Activated naive CD8-positive, alpha-beta T cell (primary cell): ENCODE measurements around the gene CCDC138.

Source experiments
- H3K27ac Mint-ChIP-seq: one replicate; pipeline ENCODE4 v1.8.0; 2021; ENCODE audit warnings: mixed read lengths
- H3K27me3 Mint-ChIP-seq: one replicate; pipeline ENCODE4 v1.8.0; 2021; ENCODE audit warnings: mixed read lengths
- H3K36me3 Mint-ChIP-seq: one replicate; pipeline ENCODE4 v1.8.0; 2021; ENCODE audit warnings: mixed read lengths
- H3K4me1 Mint-ChIP-seq: one replicate; pipeline ENCODE4 v1.8.0; 2021; ENCODE audit warnings: low read depth, mixed read lengths
- H3K4me3 Mint-ChIP-seq: one replicate; pipeline ENCODE4 v1.8.0; 2021; ENCODE audit warnings: mild to moderate bottlenecking, mixed read lengths
- H3K9me3 Mint-ChIP-seq: one replicate; pipeline ENCODE4 v1.8.0; 2021; ENCODE audit warnings: low read depth, mixed read lengths

Gene CCDC138

DNA sequence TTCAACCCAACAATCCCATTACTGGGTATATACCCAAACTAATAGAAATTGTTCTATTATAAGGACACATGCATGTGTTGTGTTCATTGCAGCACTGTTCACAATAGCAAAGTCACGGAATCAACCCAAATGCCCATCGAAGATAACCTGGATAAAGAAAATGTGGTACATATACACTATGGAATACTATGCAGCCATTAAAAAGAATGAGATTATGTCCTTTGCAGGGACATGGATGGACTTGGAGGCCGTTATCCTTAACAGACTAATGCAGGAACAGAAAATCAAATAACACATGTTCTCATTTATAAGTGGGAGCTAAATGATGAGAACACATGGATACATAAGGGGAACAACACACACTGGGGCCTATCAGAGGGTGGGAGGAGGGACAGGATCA, 65.8 kb downstream of the CCDC138 start:
- H3K27ac Mint-ChIP-seq: no peak overlapping the region
- H3K9me3 Mint-ChIP-seq: no peaks in the 10 kb centered on the region
- peaks cover 15% of the 10 kb centered on the region for H3K36me3 Mint-ChIP-seq
- no peak overlapping the region for H3K4me3 Mint-ChIP-seq
- H3K4me1 Mint-ChIP-seq: peaks cover 3% of the 10 kb centered on the region
- no peaks in the 10 kb centered on the region for H3K27me3 Mint-ChIP-seq

DNA sequence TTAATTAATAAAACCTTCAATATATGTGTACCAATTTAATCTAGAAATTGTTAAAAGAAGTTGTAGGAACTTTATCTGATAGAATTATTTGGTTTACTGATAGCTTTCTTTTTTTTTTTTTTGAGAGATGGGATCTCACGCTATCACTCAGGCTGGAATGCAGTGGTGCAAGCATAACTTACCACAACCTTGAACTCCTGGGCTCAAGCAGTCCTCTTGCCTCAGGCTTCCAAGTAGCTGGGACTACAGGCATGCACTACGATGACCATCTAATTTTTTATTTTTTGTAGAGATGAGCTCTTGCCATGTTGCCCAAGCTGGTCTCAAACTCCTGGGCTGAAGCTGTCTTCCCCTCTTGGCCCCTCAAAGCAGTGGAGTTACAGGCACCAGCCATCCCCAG, 66.8 kb downstream of the CCDC138 start:
- H3K27ac Mint-ChIP-seq: no peak overlapping the region
- no peaks in the 10 kb centered on the region for H3K9me3 Mint-ChIP-seq
- peaks cover 3% of the 10 kb centered on the region for H3K4me1 Mint-ChIP-seq
- H3K4me3 Mint-ChIP-seq: no peak overlapping the region
- H3K36me3 Mint-ChIP-seq: peaks cover 17% of the 10 kb centered on the region
- no peaks in the 10 kb centered on the region for H3K27me3 Mint-ChIP-seq

DNA sequence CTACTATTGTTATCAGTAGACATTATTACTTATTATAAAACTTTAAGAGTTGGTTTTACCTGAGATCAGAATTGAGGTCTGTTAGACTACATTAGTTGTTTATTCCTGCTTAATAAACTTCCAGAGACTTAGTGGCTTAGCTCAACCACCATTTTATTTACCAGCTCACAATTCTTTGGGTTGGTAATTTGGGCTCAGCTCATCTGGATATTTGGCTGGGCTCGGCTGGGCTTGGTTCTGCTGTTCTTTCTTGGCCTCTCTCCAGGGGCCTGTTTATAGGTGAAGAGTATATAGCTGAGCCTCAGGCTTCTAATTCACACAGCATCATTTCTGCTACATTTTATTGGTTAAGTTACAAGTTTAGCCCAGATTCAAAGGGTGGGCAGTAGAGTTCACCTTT, 67.9 kb downstream of the CCDC138 start:
- Mint-ChIP-seq H3K36me3 (peaks cover 15% of the 10 kb centered on the region), H3K4me1 (peaks cover 3% of the 10 kb centered on the region), H3K9me3 (no peaks in the 10 kb centered on the region), H3K4me3 (no peak overlapping the region), H3K27me3 (no peaks in the 10 kb centered on the region), H3K27ac (no peak overlapping the region)

DNA sequence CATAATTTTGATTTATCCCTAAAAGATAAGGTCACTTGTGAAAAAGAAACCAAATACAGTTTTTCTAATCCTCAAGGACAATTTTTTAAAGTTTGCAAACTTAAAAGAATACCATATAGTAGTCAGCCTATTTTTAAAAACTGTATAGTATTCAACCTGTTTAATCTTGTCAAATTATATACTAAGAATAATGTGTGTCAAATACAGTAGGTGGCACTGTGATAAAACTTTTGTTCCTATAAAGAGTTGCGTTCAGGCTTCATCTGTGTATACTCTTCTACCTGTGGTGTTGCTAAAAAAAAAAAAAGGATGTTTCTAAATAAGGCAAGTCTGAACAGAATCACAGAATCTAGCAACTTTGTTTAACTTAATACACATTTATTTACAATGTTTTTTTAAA, 68.6 kb downstream of the CCDC138 start:
- H3K9me3 Mint-ChIP-seq: no peaks in the 10 kb centered on the region
- no peak overlapping the region for H3K27ac Mint-ChIP-seq
- H3K27me3 Mint-ChIP-seq: no peaks in the 10 kb centered on the region
- H3K36me3 Mint-ChIP-seq: peaks cover 15% of the 10 kb centered on the region
- H3K4me1 Mint-ChIP-seq: peaks cover 3% of the 10 kb centered on the region
- H3K4me3 Mint-ChIP-seq: no peak overlapping the region

DNA sequence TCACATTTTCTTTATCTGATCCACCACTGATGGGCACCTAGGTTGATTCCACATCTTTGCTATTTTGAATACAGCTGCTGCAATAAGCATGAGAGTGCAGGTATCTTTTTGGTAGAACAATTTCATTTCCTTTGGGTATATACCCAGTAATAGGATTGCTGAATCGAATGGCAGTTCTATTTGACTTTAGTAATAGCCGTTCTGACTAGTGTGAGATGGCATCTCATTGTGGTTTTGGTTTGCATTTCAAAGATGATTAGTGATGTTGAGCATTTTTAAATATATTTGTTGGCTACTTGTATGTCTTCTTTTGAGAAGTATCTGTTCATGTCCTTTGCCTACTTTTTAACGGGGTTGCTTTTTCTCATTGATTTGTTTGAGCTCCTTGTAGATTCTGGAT, 72.3 kb downstream of the CCDC138 start:
- no peaks in the 10 kb centered on the region for H3K27me3 Mint-ChIP-seq
- no peak overlapping the region for H3K27ac Mint-ChIP-seq
- peaks cover 3% of the 10 kb centered on the region for H3K4me1 Mint-ChIP-seq
- peaks cover 3% of the 10 kb centered on the region for H3K36me3 Mint-ChIP-seq
- H3K4me3 Mint-ChIP-seq: no peak overlapping the region
- H3K9me3 Mint-ChIP-seq: no peaks in the 10 kb centered on the region

DNA sequence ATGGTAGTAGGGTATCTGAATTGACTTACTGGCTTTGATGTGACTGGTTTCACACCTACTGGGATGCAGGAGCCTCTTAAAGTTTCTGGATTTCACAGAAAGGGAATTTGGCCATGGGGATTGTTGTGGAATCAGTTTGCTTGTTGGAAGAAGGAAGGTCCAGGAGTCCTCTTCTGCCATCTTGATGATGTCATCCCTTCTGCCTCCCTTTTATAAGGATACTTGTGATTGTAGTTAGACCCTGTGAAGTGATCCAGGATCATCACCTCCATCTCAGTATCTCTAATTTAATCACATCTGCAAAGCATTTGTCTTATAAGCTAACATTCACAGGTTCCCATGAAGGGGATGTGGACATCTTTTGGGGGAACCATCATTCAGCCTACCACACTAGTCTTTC, 79.5 kb downstream of the CCDC138 start:
- H3K36me3 Mint-ChIP-seq: peaks cover 38% of the 10 kb centered on the region
- H3K27me3 Mint-ChIP-seq: no peaks in the 10 kb centered on the region

DNA sequence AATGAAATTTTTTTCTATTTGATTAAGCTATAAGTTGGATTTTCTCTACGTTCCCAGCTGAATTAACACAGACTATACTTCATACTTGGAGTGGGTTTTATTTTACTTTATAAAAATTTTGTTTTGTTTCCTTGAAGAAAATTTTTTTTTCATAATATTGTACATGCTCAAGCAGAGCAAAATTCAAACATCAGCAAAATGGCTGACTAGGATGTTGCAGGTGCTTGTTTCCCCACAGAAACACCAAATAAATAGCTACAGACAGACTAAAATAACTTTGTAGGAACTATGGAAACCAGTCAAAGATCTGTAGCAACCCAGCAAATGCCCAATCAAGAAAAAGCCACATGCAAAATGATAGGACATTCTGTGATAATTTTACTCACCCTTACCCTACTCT, 82.3 kb downstream of the CCDC138 start:
- peaks cover 17% of the 10 kb centered on the region for H3K9me3 Mint-ChIP-seq
- peaks cover 41% of the 10 kb centered on the region for H3K36me3 Mint-ChIP-seq
- H3K4me1 Mint-ChIP-seq: no peaks in the 10 kb centered on the region
- H3K27me3 Mint-ChIP-seq: no peaks in the 10 kb centered on the region
- H3K27ac Mint-ChIP-seq: no peak overlapping the region
- no peak overlapping the region for H3K4me3 Mint-ChIP-seq

More for the DNA sequence above, 79.5 kb downstream of the CCDC138 start:
- no peaks in the 10 kb centered on the region for H3K4me1 Mint-ChIP-seq
- H3K27ac Mint-ChIP-seq: no peak overlapping the region
- peaks cover 17% of the 10 kb centered on the region for H3K9me3 Mint-ChIP-seq
- no peak overlapping the region for H3K4me3 Mint-ChIP-seq

DNA sequence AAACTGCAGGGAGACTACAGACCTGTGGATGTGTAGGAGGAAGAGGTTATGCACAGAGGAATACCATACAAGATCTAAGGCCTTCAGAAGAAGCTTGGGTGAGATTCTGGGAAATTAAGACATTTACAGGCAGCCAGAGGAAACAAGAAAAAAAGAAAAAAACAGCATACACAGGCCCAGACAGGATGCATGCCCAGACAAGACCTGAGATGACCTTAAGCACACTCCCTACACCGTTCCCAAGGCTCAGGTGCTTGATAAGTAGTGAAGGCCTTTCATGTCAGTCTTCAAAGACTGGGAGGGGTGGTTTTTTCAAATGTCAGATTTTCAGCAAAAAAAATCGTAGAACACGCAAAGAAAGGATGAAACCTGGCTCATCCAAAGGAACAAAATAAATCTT, 83.0 kb downstream of the CCDC138 start:
- Mint-ChIP-seq H3K27ac (no peak overlapping the region), H3K27me3 (no peaks in the 10 kb centered on the region), H3K36me3 (peaks cover 46% of the 10 kb centered on the region), H3K4me1 (no peaks in the 10 kb centered on the region), H3K9me3 (peaks cover 17% of the 10 kb centered on the region), H3K4me3 (no peak overlapping the region)

DNA sequence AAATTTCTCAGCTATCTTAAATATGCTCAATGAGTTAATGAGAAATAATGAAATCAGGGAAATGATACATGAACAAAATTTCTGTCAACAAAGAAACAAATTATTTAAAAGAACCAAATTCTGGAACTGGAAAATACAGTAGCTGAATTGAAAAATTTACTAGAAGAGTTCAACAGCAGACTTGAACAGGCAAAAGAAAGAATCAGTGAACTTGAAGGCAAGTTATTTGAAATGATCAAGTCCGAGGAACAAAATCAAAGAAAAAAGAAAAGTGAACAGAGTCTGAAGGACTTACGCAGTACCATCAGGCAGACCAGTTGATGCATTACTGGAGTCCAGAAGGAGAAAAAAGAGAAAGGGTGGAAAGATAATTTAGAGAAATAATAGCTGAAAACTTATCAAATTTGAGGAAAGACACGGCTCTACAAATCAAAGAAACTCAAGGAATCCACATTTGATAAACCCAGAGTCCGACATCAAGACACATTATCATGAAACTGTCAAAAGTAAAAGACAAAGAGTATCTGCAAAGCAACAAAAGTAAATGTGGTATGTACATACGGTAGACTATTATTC, 83.6 kb downstream of the CCDC138 start:
- peaks cover 17% of the 10 kb centered on the region for H3K9me3 Mint-ChIP-seq
- peaks cover 46% of the 10 kb centered on the region for H3K36me3 Mint-ChIP-seq
- H3K27me3 Mint-ChIP-seq: no peaks in the 10 kb centered on the region
- H3K4me1 Mint-ChIP-seq: no peaks in the 10 kb centered on the region
- no peak overlapping the region for H3K4me3 Mint-ChIP-seq
- H3K27ac Mint-ChIP-seq: no peak overlapping the region

DNA sequence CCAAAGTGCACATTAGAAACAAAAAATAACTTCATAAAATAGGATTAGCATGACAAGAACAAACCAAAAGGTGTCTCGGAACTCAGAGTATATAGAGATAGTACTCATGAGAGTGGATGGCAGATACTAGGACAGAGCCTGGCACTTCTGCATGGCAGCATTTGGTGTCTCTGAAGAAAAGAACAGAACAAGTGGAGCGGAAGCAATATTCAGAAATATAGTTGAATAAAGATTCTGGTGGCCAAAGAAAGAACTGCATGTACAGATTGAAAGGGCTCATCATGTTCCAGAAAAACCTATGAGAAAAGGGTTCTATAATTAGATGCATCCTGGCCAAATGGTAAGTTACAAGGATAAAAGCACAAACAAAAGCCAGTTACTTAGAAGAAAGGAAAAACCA, 90.9 kb downstream of the CCDC138 start:
- Mint-ChIP-seq H3K27ac (no peak overlapping the region), H3K36me3 (peaks cover 26% of the 10 kb centered on the region), H3K9me3 (peaks cover 18% of the 10 kb centered on the region)

DNA sequence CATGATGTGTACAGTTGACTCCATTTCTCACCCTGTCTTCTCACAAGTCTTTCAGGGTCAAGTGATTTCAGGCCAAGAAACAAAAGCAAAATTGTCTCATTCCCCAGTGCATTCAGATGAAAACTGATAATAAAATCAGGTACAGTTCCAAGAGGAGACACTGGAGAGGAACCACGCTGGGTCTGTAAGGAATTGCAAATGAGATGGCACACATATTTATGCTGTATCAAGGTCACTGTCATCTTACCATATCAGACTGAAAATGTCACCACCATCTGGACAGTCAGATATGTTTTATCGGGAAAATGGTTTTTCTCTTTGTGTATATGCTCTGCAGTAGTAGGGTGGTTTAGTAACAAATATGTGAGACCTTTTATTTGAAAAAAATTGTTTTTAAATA, 91.7 kb downstream of the CCDC138 start:
- no peak overlapping the region for H3K4me3 Mint-ChIP-seq
- peaks cover 18% of the 10 kb centered on the region for H3K9me3 Mint-ChIP-seq
- H3K4me1 Mint-ChIP-seq: no peaks in the 10 kb centered on the region
- H3K27ac Mint-ChIP-seq: no peak overlapping the region
- no peaks in the 10 kb centered on the region for H3K27me3 Mint-ChIP-seq
- peaks cover 26% of the 10 kb centered on the region for H3K36me3 Mint-ChIP-seq

More for the DNA sequence above, 90.9 kb downstream of the CCDC138 start:
- Mint-ChIP-seq H3K27me3 (no peaks in the 10 kb centered on the region), H3K4me3 (no peak overlapping the region), H3K4me1 (no peaks in the 10 kb centered on the region)

DNA sequence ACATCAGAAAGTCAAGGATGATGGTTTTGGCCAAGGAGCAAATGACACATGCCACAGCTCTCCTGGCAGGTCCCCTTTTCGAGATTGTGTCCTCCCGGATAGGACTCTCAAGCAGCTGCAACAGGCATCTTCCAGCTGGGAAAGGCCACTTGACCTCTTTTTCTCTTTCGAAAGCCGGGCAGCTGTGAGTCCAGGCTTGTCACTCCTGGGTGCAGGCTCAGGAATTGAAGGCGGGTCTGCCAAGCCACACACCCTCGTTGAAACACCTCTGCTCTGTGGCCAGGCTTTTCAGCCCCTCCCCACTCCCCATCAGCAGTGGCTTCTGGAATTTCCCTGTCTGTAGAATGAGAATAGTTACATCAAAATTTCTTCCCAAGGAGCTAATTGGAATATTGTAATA, 98.0 kb downstream of the CCDC138 start:
- peaks cover 19% of the 10 kb centered on the region for H3K36me3 Mint-ChIP-seq
- no peak overlapping the region for H3K27ac Mint-ChIP-seq
- H3K4me1 Mint-ChIP-seq: no peaks in the 10 kb centered on the region
- H3K4me3 Mint-ChIP-seq: no peak overlapping the region
- no peaks in the 10 kb centered on the region for H3K27me3 Mint-ChIP-seq
- peaks cover 34% of the 10 kb centered on the region for H3K9me3 Mint-ChIP-seq

DNA sequence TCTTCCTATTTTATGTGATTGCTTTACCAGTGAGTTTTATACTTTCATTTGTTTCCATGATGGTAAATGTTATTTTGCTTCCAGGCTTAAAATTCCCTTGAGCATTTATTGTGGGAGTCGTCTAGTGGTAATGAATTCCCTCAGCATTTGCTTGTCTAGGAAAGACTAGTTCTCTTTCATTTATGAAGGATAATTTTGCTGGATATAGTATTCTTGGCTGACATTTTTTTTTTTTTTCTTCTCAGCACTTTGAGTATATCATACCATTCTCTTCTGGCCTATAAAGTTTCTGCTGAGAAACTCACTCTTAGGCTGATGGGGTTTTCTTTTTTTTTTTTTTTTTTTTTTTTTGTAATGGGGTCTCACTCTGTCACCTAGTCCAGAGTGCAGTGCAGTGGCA, 103.3 kb downstream of the CCDC138 start:
- Mint-ChIP-seq H3K27ac (no peak overlapping the region), H3K27me3 (no peaks in the 10 kb centered on the region), H3K4me1 (no peaks in the 10 kb centered on the region), H3K36me3 (peaks cover 39% of the 10 kb centered on the region), H3K9me3 (peaks cover 32% of the 10 kb centered on the region), H3K4me3 (no peak overlapping the region)

DNA sequence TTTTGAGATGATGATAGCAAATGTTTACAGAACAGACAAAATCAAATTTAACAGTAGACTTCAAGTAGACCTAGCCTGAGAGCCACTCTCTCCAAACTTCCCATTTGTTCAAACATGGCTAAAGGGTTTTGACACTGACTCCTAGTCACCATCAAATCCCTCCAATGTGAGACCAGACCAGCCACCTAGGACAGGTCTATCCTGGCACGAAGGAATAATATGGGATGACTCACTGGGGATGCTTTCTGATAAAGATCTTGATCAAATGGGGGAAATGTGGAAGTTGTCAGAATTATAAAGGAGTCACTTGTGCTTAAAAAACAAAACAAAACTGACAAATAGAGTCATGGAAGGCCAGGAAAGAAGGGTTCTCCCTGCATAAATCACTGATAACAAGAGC, 106.7 kb downstream of the CCDC138 start:
- H3K4me1 Mint-ChIP-seq: no peaks in the 10 kb centered on the region
- no peak overlapping the region for H3K27ac Mint-ChIP-seq
- no peaks in the 10 kb centered on the region for H3K27me3 Mint-ChIP-seq
- peaks cover 52% of the 10 kb centered on the region for H3K36me3 Mint-ChIP-seq
- no peak overlapping the region for H3K4me3 Mint-ChIP-seq
- H3K9me3 Mint-ChIP-seq: peaks cover 19% of the 10 kb centered on the region

DNA sequence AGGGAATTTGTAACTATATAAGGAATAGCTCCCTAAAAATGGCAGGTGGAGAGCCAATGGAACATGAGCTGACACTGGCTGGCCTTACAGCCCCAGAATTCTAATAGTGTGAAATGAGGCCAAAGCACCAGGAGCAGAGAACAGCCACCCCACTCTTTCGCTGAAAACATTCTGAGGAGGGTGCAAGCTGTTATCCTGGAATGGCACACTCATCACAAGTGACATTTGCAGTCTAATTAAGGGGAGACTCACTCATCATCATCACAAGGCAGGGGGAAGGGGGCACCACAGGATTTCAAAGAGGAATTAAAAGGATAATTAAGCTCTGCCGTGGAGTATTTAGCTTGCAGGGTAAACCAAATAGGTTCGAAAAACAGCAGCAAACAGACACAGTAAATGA, 108.2 kb downstream of the CCDC138 start:
- H3K4me1 Mint-ChIP-seq: no peaks in the 10 kb centered on the region
- peaks cover 51% of the 10 kb centered on the region for H3K36me3 Mint-ChIP-seq

DNA sequence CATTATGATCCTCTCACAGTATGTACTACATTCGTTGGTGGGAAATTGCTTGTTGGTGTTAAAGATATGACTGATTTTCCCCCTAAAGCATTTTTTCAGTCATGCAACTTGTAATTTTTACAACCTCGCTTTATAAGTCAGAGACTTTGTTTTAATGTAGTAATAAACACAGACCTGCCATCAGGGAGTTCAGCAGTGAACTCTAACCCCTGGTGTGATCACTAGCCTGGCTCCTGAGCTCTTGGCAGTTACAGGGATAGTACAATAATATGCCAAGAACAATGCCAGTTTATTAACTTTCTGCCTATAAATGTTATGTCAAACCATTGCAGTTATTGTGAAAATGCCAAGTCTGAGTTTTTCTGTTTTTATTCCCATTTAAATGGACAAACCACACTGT, 108.6 kb downstream of the CCDC138 start:
- Mint-ChIP-seq H3K9me3 (peaks cover 10% of the 10 kb centered on the region), H3K4me3 (no peak overlapping the region), H3K4me1 (no peaks in the 10 kb centered on the region), H3K27ac (no peak overlapping the region), H3K36me3 (peaks cover 50% of the 10 kb centered on the region), H3K27me3 (no peaks in the 10 kb centered on the region)

More for the DNA sequence above, 108.2 kb downstream of the CCDC138 start:
- Mint-ChIP-seq H3K27me3 (no peaks in the 10 kb centered on the region), H3K9me3 (peaks cover 10% of the 10 kb centered on the region), H3K4me3 (no peak overlapping the region), H3K27ac (no peak overlapping the region)
